GM23338 (cell line): ENCODE measurements around the gene DDX31.

ENCODE experiments used
- CREB1 ChIP-seq: fragments of 250-450 bp; sonication (Bioruptor Pico); IDR thresholded peaks from 2 replicates; pipeline ENCODE4 v1.5.0; 2020; ENCODE audit warnings: low read depth, mild to moderate bottlenecking, moderate library complexity
- EZH2phosphoT487 ChIP-seq: fragments of 200-600 bp; sonication (generic); IDR thresholded peaks from one replicate; pipeline ENCODE4 v1.8.1; 2018; ENCODE audit warnings: antibody characterized with exemption; ENCODE audit not compliant: unreplicated experiment
- TF ChIP-seq, protein P1 (sequence below), 2 experiments: fragments of 200-600 bp in 1 of 2; sonication (generic) in 1 of 2; conservative IDR thresholded peaks; 2 replicates each; pipeline versions ENCODE4 v1.5.1 to v1.6.1; 2016 to 2017; ENCODE audit warnings: antibody characterized with exemption in 2 of 2, low read depth in 2 of 2, mild to moderate bottlenecking in 2 of 2, moderate library complexity in 1 of 2
- TF ChIP-seq, protein P2 (sequence below): IDR thresholded peaks from 2 replicates; pipeline ENCODE4 v1.6.1; 2016; ENCODE audit warnings: antibody characterized with exemption

DNA sequence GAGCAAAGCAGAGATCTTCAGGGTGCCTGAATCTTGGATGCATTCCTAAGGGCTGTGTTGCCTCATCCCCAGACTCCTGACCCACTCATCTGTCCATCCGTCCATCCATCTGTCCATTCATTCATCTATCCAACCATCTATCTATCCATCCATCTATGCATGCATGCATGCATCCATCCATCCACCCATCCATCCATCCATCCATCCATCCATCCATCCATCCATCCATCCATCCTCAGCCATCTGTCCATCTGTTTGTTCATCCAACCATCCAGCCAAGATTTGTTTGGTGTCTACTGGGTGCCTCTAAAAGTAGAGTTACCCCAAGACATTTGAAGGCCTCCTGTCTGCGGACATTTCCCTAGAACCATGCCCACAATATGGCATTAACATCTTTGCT is 115.0 kb downstream of the DDX31 start:
- TF ChIP-seq EZH2phosphoT487 (no peak), CREB1 (CRISPR knock-in tag) (no peak)
- TF ChIP-seq, protein P1, sequence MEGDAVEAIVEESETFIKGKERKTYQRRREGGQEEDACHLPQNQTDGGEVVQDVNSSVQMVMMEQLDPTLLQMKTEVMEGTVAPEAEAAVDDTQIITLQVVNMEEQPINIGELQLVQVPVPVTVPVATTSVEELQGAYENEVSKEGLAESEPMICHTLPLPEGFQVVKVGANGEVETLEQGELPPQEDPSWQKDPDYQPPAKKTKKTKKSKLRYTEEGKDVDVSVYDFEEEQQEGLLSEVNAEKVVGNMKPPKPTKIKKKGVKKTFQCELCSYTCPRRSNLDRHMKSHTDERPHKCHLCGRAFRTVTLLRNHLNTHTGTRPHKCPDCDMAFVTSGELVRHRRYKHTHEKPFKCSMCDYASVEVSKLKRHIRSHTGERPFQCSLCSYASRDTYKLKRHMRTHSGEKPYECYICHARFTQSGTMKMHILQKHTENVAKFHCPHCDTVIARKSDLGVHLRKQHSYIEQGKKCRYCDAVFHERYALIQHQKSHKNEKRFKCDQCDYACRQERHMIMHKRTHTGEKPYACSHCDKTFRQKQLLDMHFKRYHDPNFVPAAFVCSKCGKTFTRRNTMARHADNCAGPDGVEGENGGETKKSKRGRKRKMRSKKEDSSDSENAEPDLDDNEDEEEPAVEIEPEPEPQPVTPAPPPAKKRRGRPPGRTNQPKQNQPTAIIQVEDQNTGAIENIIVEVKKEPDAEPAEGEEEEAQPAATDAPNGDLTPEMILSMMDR (conservative IDR thresholded peaks at IDR 0.05; ENCODE audit: low read depth in 2 of 2), result no peak
- TF ChIP-seq, protein P2, sequence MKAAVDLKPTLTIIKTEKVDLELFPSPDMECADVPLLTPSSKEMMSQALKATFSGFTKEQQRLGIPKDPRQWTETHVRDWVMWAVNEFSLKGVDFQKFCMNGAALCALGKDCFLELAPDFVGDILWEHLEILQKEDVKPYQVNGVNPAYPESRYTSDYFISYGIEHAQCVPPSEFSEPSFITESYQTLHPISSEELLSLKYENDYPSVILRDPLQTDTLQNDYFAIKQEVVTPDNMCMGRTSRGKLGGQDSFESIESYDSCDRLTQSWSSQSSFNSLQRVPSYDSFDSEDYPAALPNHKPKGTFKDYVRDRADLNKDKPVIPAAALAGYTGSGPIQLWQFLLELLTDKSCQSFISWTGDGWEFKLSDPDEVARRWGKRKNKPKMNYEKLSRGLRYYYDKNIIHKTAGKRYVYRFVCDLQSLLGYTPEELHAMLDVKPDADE, result no peak
